Raji (cell line): ENCODE data around the gene CACNA1D.

Source experiments
- POLR2A ChIP-seq: IDR thresholded peaks from 2 replicates; pipeline ENCODE4 v1.6.1; 2011; ENCODE audit warnings: low read depth, low read length, control low read depth; ENCODE audit not compliant: insufficient read depth

Gene CACNA1D

DNA sequence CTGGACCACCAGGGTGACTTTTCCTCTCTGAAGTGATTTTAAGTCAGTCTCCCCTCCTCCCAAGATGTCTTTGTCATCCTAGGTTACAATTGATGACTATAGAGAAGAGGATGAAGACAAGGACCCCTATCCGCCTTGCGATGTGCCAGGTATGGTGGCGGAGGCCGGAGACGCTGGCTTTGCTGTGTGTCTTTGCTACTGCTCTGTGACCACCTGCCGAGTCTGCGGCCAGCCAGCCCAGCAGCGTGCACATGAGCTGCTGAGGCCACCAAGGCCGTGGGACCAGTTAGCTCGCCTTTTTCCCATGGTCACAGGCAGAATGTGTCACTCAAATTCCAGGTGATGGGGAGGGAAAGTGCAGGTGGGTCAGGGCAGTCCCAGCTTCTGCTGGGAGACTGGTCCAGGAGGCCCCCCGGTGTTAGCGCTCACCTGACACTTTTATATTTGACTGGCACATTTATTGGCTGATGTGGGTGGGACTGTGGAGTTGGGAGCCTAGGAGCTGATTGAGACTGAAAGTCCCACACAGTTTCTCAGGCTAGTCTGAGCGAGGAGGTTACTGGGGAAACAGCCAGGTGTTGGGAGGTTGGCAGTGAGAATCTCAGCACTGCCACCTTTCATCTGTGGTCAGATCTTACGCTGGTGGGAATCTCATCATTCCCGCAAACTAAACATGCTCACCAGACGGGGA lies 237.7 kb downstream of the CACNA1D start:
- TF ChIP-seq POLR2A = no peak

DNA sequence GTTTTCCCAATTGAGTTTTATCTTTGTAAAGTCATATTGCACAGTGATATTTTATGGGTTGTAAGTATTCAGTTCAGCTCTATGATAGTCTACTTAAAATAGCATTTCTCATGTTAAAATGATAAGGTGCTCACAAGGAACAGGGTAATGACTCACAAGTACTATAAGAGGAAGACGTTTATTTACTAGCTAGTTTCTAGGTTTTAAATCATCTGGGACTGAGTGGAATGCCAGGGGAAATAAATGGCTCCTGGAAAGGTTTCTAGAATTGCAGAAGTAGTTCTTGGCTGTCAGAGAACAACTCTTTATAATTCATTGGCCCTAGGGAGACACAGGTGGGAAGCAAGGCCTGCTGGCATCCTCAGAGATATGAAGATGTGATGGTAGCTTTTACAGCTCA lies 239.0 kb downstream of the CACNA1D start:
- no peak for TF ChIP-seq POLR2A

DNA sequence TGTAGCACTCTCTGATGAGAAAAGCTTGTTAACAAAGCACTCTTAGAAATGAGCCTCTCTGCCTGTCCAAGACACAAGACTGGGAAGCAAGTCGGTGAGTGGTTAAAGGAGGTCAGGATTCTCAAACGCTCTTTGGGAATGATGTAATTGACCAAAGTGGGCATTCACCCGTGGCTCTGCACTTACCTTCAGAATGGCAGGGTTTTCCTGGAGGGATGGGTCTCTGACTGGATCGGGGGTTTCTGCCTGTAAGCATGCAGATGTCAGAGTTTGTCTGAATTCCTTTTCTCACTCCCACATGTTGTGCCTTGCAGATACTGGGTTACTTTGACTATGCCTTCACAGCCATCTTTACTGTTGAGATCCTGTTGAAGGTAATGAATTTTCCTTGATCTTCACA lies 245.6 kb downstream of the CACNA1D start:
- TF ChIP-seq POLR2A = no peak

DNA sequence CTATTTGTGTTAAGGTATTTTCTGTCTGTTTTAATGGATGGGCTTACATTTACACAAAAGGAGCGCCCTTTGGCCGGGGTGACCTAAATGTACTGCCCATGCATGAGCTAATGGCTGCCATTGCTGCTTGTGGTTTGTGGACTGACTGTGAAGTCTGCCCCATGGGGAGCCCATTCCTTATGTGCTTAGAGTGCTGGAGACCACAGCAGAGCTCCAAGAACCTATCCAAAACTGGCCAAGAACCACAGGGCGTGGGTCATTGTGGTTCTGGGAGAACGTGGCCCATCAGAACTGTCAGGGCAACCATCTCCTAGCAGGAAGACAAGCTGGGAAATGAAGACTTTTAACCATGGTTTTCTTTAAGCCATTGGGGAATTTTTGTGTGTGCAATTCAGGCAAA lies 246.5 kb downstream of the CACNA1D start:
- no peak for TF ChIP-seq POLR2A

DNA sequence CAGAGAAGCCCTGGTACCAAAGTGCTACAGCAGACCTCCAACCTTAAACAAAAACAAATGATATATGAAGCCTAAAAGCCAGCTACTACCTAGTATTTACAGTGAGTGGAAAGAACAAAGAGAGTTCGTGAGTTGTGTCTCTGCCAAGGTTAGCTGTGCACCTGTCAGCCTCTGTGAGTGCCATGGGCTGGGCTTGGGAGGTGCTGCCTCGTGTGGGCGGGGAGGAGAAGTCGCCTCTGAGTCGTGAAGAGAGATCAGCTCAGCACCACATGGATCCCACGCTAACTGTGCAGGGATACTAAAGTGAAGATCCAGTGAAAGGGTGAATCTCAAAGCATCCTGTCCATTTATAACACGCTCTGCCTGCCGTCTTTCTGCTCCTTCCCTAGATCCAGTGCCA lies 249.9 kb downstream of the CACNA1D start:
- no peak for TF ChIP-seq POLR2A

DNA sequence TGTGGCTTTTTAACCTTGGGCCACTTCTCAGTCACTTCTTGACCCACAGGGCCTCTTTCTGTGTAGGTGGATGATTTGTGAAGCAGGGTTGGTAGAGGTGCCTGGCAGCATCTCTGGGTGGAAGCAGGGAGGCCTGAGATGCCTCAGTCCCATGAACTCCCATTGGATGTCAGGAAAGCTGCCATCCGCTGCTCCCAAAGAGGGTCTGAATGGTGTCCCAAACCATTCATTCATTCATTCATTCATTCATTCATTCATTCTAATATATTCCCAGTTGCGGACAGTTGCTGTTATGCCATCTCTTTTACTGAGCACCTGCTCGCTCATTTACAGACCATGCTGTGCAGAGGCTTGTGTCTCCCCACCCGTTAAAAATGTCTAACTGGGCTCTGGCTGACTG lies 253.1 kb downstream of the CACNA1D start:
- no peak for TF ChIP-seq POLR2A

DNA sequence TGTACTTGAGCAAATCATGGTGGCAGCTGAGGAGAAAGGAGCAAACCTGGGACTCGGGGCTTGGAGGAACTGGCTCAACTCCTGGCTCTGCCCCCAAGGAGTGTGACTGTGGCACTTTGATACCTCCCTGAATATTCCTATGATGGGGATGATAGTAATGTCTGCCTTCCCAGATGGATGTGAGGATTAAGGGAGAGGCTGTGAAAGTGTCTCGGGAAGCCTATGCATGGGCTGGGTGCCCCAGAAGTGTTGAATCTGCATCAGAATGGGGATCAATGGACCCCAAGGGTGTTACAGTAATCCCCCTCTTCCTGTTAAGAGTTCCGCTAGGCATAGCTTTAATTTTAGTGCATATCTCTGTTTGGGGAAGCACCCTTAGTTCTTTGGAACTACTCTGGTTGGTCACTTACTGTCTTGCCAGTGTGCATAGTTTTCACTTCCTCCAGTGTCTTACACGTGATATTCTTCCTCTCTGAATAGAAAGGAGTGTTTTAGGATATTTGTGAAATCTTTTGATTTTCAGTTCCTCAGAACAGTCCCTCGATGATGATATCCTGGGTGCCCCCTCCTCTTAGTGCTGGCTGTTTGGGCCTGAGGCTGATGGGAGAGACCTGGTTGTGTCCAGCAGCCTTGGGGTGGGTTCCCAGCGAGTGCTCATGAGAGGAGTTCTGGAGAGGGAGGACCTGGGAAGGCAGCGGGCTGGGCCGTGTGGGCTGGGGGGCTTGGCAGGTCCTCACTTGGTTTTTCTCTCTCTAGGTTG lies 254.3 kb downstream of the CACNA1D start:
- no peak for TF ChIP-seq POLR2A

DNA sequence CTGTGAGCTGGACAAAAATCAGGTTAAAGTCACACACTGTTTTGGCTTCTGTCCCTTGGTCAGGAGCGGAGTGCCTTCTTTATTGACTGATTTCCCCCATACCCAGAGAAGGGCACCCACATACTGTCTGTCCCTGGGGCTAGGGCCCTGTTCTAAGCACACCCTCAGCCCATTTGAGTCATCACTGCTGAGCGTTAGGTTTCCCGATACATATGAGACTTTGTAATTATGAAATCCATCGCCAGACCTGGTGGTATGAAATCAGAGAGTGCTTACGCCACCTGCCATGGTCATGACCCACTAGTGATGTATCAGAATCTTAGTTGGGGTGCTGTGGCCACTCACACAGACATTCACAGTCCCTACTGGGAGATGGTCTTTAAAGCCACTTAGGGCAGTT lies 255.0 kb downstream of the CACNA1D start:
- no peak for TF ChIP-seq POLR2A

DNA sequence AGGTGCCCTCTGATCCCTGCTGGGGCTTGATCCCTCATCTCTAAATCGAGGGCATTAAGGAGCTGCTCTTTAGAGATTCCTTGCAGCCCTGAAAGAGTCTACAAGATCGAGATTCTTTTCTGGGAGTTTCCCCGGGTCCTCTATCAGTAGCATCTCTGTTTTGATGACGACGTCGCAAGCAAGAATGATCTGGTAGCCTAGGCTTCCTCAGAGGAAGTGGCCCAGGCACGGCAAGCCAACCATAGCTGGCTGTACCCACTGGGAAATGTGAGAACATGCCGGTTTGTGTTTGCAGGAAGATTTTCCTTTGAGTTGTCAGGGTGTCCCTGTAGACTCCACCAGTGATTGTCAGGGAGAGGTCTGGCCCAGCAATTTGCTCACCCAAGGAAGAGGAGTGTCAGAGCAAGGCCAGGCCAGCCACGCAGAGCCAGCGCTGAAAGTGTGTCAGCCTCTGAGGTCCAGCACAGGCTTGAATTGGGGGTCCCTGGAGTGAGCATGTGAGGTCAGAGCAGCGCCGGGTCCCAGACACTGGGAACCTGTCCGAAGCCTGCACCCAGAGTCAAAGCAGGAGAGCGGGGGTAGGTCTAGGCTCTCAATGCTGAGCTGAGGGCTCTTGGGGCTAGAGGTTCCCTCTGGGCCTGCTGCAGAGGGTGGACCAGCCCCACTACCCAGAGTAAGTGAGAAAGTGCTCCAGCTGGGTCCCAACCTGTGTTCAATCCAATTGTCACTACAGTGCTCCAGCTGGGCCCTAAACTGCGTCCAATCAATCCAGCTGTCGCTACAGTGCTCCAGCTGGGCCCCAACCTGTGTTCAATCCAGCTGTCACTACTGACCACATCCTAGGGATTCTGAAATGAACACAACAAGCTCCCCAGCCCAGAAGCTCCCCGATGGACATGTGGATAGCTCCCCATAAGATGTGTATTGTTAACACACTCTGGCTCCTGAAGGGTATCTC lies 256.1 kb downstream of the CACNA1D start:
- no peak for TF ChIP-seq POLR2A

DNA sequence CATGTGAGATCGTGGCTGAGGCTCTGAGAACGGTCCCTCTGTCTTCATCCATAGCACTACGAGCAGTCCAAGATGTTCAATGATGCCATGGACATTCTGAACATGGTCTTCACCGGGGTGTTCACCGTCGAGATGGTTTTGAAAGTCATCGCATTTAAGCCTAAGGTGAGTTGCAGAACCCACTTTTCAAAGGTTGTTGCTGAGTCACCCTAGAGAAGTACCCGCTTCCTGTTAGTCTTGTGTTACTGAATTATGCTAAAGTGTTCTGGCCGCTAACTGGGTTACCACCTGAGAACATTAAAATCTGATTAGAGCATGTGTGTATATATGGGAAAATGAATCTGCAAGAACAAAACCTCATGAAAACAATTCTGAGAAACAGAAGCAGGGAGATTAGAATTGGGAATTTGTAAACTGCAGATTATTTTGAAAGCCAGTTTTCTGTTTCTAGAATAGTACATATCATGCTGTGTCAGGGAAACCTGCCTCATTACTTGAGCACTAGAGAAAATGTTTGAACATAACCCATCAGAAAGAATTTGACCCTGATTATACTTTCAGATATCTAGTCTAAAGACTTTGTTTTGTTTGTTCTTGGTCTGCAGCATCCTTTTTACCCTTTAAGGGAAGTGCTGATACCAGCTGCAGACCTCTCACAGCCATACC lies 259.2 kb downstream of the CACNA1D start:
- TF ChIP-seq POLR2A = no peak

DNA sequence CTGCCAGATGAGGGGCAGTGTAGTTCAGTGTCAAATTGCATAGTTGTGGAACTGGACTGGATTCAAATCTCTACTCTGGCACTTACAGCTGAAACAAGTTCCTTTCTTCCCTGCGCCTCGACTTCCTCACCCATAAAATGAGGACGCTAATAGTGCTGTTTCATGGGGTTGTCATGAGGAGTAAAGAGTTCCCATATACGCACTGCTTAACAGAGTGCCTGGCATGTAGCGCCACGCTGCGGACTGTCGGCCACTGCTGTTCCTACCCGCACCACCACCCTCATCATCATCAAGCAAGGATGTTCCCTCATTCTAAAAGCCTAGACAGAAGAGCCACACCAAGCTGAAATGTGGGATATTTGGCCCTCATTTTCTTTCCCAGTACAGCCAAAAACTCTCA lies 259.9 kb downstream of the CACNA1D start:
- TF ChIP-seq POLR2A = no peak

DNA sequence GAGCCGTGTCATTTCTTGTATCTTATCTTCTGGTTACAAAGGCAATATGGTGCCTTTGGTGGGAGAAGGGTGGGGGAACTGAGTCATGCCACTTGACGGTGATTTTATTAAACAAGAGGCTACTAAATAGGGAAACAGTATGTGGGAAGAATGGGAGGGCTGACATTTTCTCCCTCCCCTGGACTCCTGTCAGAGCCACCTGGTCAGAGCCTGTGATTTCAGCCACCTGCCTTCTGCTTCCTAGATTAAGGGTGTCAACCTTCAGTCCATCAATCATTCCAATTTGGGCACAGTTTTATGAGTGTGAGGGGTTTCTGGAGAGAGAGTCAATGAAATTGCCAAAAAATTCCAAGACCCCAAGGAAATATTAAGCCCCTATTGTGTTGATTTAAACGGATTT lies 264.4 kb downstream of the CACNA1D start:
- no peak for TF ChIP-seq POLR2A

DNA sequence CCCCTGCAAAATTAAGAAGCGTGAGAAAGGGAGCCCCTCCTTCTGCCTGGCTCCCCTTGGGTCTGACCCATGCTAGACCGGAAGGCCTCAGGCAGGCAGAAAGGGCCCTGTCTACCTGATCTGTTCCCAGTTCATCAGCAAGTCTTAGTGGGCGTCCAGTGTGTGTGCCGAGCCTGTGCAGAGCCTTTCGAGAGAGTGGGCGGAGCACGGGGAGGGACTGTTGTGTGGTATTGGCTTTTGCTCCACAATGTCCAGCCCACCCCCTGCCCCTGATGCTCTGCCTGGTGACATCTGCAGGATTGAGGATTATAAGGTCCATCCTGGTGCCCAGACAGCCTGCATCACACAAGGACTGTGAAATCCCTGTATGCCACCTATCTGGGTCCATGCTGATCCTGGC lies 268.9 kb downstream of the CACNA1D start:
- TF ChIP-seq POLR2A = no peak

DNA sequence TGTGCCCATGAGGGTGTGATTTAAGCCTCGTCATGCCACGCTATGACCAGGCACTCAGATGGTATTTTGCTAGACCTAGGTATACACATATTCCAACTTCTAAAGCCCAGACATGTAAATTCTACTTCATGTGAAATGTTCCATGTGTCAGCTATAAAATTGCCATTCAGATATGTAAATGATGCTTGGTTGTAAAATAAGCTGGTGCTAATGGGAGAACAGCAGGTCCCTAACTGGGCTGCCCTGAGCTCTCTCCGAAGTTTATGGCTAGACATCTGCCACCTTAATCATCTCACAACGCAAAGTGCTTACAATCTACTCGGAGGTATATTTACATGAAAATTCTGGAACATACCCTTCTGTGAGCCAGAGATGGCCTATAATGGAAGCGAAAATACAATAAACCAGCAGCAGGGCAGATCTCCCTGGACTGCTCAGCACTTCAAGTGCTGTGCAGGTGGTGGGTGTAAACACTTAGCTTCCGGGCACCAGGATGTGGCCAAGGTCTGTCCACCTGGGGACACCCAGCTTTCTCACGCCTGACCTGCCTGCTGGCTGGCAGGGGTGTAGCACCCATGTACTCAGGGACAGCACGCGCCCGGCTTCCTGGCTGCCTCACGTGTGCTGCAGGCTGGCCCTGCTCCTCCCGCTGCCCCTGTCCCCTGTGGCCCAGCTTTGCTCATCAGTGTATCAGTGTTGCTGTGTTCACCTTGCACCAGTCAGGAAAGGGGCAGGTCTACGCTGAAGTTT lies 269.8 kb downstream of the CACNA1D start:
- no peak for TF ChIP-seq POLR2A
